ENCODE results near the gene HAO2.

DNA sequence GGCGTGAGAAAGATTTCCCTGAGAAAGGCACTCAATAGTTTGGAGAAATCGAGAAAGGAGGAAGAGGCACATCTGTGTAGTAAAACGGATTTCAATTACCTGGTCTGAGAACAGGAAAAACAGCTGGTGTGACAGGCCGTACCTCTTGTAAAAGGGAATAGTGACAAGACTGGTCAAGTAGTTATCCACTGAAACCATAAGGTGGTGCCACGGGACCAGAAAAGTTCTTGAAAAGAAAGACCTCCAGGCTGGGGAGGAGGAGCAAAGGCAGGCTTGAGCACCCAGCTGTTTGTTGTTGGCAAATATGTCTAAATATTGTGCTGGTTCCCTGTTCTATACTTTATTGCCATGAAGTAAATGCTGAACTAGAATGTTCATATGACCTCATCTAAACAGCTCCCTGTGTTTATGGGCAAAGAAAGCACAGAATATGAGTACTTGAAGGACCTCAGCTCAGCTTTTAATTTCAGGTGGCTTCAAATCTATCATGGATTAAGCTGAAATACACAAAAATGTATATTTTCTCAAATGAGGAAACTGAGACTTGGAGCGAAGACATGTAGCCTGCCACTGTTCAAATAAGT, 4.0 kb downstream of the HAO2 start:
- TF ChIP-seq, protein P1, sequence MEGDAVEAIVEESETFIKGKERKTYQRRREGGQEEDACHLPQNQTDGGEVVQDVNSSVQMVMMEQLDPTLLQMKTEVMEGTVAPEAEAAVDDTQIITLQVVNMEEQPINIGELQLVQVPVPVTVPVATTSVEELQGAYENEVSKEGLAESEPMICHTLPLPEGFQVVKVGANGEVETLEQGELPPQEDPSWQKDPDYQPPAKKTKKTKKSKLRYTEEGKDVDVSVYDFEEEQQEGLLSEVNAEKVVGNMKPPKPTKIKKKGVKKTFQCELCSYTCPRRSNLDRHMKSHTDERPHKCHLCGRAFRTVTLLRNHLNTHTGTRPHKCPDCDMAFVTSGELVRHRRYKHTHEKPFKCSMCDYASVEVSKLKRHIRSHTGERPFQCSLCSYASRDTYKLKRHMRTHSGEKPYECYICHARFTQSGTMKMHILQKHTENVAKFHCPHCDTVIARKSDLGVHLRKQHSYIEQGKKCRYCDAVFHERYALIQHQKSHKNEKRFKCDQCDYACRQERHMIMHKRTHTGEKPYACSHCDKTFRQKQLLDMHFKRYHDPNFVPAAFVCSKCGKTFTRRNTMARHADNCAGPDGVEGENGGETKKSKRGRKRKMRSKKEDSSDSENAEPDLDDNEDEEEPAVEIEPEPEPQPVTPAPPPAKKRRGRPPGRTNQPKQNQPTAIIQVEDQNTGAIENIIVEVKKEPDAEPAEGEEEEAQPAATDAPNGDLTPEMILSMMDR (IDR thresholded peaks at IDR 0.05) = peak; percentile 34
- no peak for TF ChIP-seq TCF7L2 (IDR thresholded peaks at IDR 0.05; ENCODE audit: low read depth, low read length)
